ENCODE data around the gene KRTAP5-7.
"Not testable (repeated sequence)": the region's sequence is repeated elsewhere in the genome, so short reads cannot be mapped to it uniquely, and the experiment has no call there.

KRTAP5-7 gene

GRCh38 chr11:71564430-71564829 lies 37.4 kb downstream of the KRTAP5-7 start:
- no peak for DNase-seq (ENCODE audit: low read depth, low spot score)
- POLR2A ChIA-PET: no interaction called here
- no peak for TF ChIP-seq CTCF (IDR thresholded peaks at IDR 0.05; ENCODE audit: insufficient read depth, low read length, missing control alignments)
- no peak overlapping the region for H3K4me3 ChIP-seq (ENCODE audit: low read depth, low read length)
- CTCF ChIA-PET: interaction anchor here (1.4 to 1.9 kb wide), 2 partner anchors 11 to 15 kb away, joined by 3 to 8 read pairs; no protein-coding TSS in a partner anchor

- DNase-seq (ENCODE audit: low read depth, low spot score): no peak
- no peak within 1 kb of the TSS for H3K4me3 ChIP-seq (ENCODE audit: low read depth, low read length)
- TF ChIP-seq CTCF (IDR thresholded peaks at IDR 0.05; ENCODE audit: insufficient read depth, low read length, missing control alignments): no peak
- CTCF ChIA-PET: interaction anchor here (1.4 kb wide), 1 partner anchor 10 kb away, joined by 3 read pairs; no protein-coding TSS in a partner anchor
- POLR2A ChIA-PET: no interaction called here
These were observed 38.2 kb downstream of the KRTAP5-7 start, which contains the start of gene KRTAP5-10 for GRCh38 chr11:71565263-71565662. TSS of gene KRTAP5-10 (plus strand) at chr11:71565563. CDS start at chr11:71565588, 25 bp downstream.

GRCh38 chr11:71566081-71566620 lies 39.1 kb downstream of the KRTAP5-7 start:
- H3K4me3 ChIP-seq (ENCODE audit: low read depth, low read length): no peak overlapping the region
- ChIA-PET POLR2A (no interaction called here), CTCF (no interaction called here)
- no peak for TF ChIP-seq CTCF (IDR thresholded peaks at IDR 0.05; ENCODE audit: insufficient read depth, low read length, missing control alignments)
- no peak for DNase-seq (ENCODE audit: low read depth, low spot score)

- H3K4me3 ChIP-seq (ENCODE audit: low read depth, low read length); POLR2A ChIA-PET; DNase-seq (ENCODE audit: low read depth, low spot score); CTCF ChIA-PET: not testable (repeated sequence)
These were observed 39.8 kb downstream of the KRTAP5-7 start for GRCh38 chr11:71566626-71567599.

- DNase-seq (ENCODE audit: low read depth, low spot score); CTCF ChIA-PET; H3K4me3 ChIP-seq (ENCODE audit: low read depth, low read length); POLR2A ChIA-PET: not testable (repeated sequence)
These were observed 40.6 kb downstream of the KRTAP5-7 start for GRCh38 chr11:71567633-71568032.

GRCh38 chr11:71568704-71569349 lies 41.8 kb downstream of the KRTAP5-7 start:
- ChIA-PET POLR2A (no interaction called here), CTCF (interaction anchor here (2.1 kb wide), 1 partner anchor 12 kb away, joined by 9 read pairs; no protein-coding TSS in a partner anchor)
- no peak for DNase-seq (ENCODE audit: low read depth, low spot score)
- TF ChIP-seq CTCF (IDR thresholded peaks at IDR 0.05; ENCODE audit: insufficient read depth, low read length, missing control alignments): no peak
- H3K4me3 ChIP-seq (ENCODE audit: low read depth, low read length): no peak overlapping the region

GRCh38 chr11:71571101-71571850 lies 44.2 kb downstream of the KRTAP5-7 start:
- CTCF ChIA-PET; H3K4me3 ChIP-seq (ENCODE audit: low read depth, low read length); POLR2A ChIA-PET; DNase-seq (ENCODE audit: low read depth, low spot score): not testable (repeated sequence)
